Measurements from ENCODE around the gene RHOU. TPM values are rescaled to one million over a fixed set of nuclear protein-coding genes. Genes with fewer than 3 reads are reported as not detected.

Gene RHOU
- total RNA-seq, 3 donors from 2014 or later (not counting 1 experiment from before 2014, with no cell fraction given), result 0.33 to 1.6 (median 0.82) TPM

DNA sequence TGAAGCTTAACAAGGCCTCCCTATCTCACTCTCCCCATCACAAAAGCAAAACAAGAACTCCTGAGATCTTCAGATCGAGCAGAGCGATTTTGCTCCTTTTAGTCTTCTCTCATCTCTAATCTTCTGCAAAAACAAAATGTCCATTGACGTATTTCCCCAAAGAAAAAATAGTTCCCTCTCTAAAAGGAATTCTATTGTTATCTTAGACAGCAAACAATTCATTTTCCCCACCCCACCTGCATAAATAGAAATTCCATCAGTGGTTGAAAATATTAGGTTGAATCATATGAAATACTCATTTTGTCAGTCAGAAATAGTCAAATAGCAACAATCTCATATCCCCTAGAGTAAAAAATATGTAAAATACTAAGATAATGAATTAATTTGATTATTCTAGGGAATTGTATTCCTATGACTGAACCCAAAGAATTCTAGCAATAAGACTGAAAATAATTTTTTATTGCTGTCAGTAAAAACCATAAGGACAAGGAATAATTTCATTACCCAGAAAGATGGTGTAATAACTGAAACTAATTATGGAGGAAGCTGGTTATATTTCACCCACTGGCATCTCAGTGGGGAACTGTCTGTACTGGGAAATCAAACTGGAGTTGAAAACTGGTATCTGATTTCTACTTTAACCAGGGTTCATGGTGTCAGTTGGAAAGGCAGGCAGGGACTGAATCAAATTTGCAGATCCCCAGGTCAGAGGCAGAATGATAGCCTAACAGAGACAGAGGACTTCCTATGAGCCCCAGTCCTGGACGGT, 51.3 kb downstream of the RHOU start:
- 98% methylated on average over 4 of the region's 4 CpGs for WGBS (ENCODE audit: insufficient coverage)
- H3K4me1 Mint-ChIP-seq, result peaks cover 10% of the 10 kb centered on the region in 2 donors
- H3K4me1 ChIP-seq (ENCODE audit: control insufficient read depth, insufficient read depth, low read length), result peaks cover 15% of the 10 kb centered on the region
- ATAC-seq (no peak), DNase-seq (no peak)
- H3K4me3 Mint-ChIP-seq, result no peak overlapping the region
- intact Hi-C loops (cut with micrococcal nuclease), result no loop called here
- no peaks in the 10 kb centered on the region for H3K9me3 ChIP-seq (ENCODE audit: control insufficient read depth, insufficient read depth, low read length)
- H3K36me3 Mint-ChIP-seq, result no peaks in the 10 kb centered on the region
- no peak overlapping the region for H3K27ac Mint-ChIP-seq
- H3K9me3 Mint-ChIP-seq, result no peaks in the 10 kb centered on the region
- no peak overlapping the region for H3K4me3 ChIP-seq (ENCODE audit: low read length)
- peaks cover 5 to 8% of the 10 kb centered on the region in 2 donors for H3K27me3 Mint-ChIP-seq (ENCODE audit: low read depth in 2 of 2)
- TF ChIP-seq, protein P1, sequence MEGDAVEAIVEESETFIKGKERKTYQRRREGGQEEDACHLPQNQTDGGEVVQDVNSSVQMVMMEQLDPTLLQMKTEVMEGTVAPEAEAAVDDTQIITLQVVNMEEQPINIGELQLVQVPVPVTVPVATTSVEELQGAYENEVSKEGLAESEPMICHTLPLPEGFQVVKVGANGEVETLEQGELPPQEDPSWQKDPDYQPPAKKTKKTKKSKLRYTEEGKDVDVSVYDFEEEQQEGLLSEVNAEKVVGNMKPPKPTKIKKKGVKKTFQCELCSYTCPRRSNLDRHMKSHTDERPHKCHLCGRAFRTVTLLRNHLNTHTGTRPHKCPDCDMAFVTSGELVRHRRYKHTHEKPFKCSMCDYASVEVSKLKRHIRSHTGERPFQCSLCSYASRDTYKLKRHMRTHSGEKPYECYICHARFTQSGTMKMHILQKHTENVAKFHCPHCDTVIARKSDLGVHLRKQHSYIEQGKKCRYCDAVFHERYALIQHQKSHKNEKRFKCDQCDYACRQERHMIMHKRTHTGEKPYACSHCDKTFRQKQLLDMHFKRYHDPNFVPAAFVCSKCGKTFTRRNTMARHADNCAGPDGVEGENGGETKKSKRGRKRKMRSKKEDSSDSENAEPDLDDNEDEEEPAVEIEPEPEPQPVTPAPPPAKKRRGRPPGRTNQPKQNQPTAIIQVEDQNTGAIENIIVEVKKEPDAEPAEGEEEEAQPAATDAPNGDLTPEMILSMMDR (IDR thresholded peaks at IDR 0.05), result no peak
- no peaks in the 10 kb centered on the region for H3K36me3 ChIP-seq (ENCODE audit: control insufficient read depth, insufficient read depth, low read length)
- H3K27ac ChIP-seq (ENCODE audit: low read length), result no peak overlapping the region
- no peaks in the 10 kb centered on the region for H3K27me3 ChIP-seq (ENCODE audit: control insufficient read depth, insufficient read depth, low read length)

GRCh38 chr1:228791791-228792190, 56.5 kb downstream of the RHOU start:
- intact Hi-C loops (cut with micrococcal nuclease), result no loop called here
- no peak overlapping the region for H3K4me3 ChIP-seq (ENCODE audit: low read length)
- 100% methylated on average over 3 of the region's 3 CpGs for WGBS (ENCODE audit: insufficient coverage)
- no peaks in the 10 kb centered on the region for H3K36me3 Mint-ChIP-seq
- H3K27ac ChIP-seq (ENCODE audit: low read length), result no peak overlapping the region
- ATAC-seq, result no peak
- H3K4me3 Mint-ChIP-seq, result no peak overlapping the region
- no peaks in the 10 kb centered on the region for H3K36me3 ChIP-seq (ENCODE audit: control insufficient read depth, insufficient read depth, low read length)
- H3K9me3 Mint-ChIP-seq, result no peaks in the 10 kb centered on the region
- peaks cover 6% of the 10 kb centered on the region for H3K9me3 ChIP-seq (ENCODE audit: control insufficient read depth, insufficient read depth, low read length)
- TF ChIP-seq, protein P1 (IDR thresholded peaks at IDR 0.05), result no peak
- no peak for DNase-seq
- no peak overlapping the region for H3K27ac Mint-ChIP-seq
- H3K27me3 ChIP-seq (ENCODE audit: control insufficient read depth, insufficient read depth, low read length), result no peaks in the 10 kb centered on the region
- peaks cover 10% of the 10 kb centered on the region in 2 donors for H3K4me1 Mint-ChIP-seq
- peaks cover 48% of the 10 kb centered on the region for H3K4me1 ChIP-seq (ENCODE audit: control insufficient read depth, insufficient read depth, low read length)
- peaks cover 5 to 8% of the 10 kb centered on the region in 2 donors for H3K27me3 Mint-ChIP-seq (ENCODE audit: low read depth in 2 of 2)

DNA sequence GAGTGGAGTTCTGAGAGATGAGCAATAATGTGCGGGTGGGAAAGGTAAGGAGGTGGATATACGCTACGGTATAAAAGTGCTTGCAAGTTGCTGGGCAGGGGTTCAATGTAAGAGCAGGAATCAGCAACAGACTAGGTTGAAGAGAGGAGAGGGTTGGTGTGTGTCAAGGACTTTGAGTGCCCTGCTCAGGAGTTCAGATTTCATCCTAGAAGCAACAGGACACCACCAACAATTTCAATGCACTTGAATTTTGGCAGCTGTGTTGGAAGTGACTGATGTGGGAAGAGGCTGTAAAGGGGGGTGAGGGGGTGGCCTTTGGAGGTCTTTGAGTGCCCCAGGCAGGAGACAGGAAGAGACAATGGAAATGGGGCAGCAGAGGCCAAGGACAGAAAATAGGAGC, 57.3 kb downstream of the RHOU start:
- Histone ChIP-seq H3K36me3 (ENCODE audit: control insufficient read depth, insufficient read depth, low read length) (no peaks in the 10 kb centered on the region), H3K4me1 (ENCODE audit: control insufficient read depth, insufficient read depth, low read length) (peaks cover 48% of the 10 kb centered on the region), H3K4me3 (ENCODE audit: low read length) (no peak overlapping the region), H3K27ac (ENCODE audit: low read length) (no peak overlapping the region), H3K9me3 (ENCODE audit: control insufficient read depth, insufficient read depth, low read length) (peaks cover 12% of the 10 kb centered on the region), H3K27me3 (ENCODE audit: control insufficient read depth, insufficient read depth, low read length) (no peaks in the 10 kb centered on the region)
- Mint-ChIP-seq H3K9me3 (peaks cover 2 to 4% of the 10 kb centered on the region in 2 donors), H3K27me3 (ENCODE audit: low read depth in 2 of 2) (peaks cover 5 to 8% of the 10 kb centered on the region in 2 donors), H3K36me3 (no peaks in the 10 kb centered on the region), H3K4me3 (no peak overlapping the region), H3K27ac (no peak overlapping the region), H3K4me1 (peaks cover 10 to 17% of the 10 kb centered on the region in 2 donors)
- WGBS (ENCODE audit: insufficient coverage), result 100% methylated on average over 3 of the region's 3 CpGs
- TF ChIP-seq, protein P1 (IDR thresholded peaks at IDR 0.05), result no peak
- DNase-seq (no peak), ATAC-seq (no peak)
- intact Hi-C loops (cut with micrococcal nuclease), result no loop called here
